H1 (cell line): ENCODE results near the gene DSE. TPM values are rescaled to one million over a fixed set of nuclear protein-coding genes. Genes with fewer than 3 reads are reported as not detected.
A peak's percentile ranks its signal among the peaks of the same experiment; 100 is the strongest.

Experiments
- CTCF ChIA-PET: fragments of 300-600 bp; sonication (Branson Sonifier 250); formaldehyde crosslinking; loops from one replicate; lab custom pipeline; 2021; ENCODE audit not compliant: partially characterized antibody; lab: Charles Lee
- POLR2A ChIA-PET: fragments of 300-600 bp; sonication (Branson Sonifier 250); formaldehyde crosslinking; loops from one replicate; lab custom pipeline; 2021; ENCODE audit warnings: inconsistent platforms; ENCODE audit not compliant: partially characterized antibody; lab: Charles Lee
- DNase-seq, 2 experiments: peaks; one replicate each; pipeline versions ENCODE4 v3.0.0 to v3.0.0-alpha.2; 2010 to 2022; ENCODE audit warnings: low spot score in 2 of 2, low read depth in 1 of 2, mixed read lengths in 1 of 2
- FAIRE-seq: peaks from 2 replicates; lab custom pipeline; 2011; peaks lifted over from hg19 to GRCh38; lab: Jason Lieb, UNC
- H2AFZ ChIP-seq: 2 replicates; pipeline ENCODE4 v1.8.1; 2012; ENCODE audit warnings: low read length, inconsistent platforms
- H2AK5ac ChIP-seq: 2 replicates; pipeline ENCODE4 v1.6.1; 2013; ENCODE audit warnings: low read depth, low read length
- H2BK120ac ChIP-seq: replicated peaks from 2 replicates; pipeline ENCODE3; 2013; ENCODE audit warnings: low read depth, low read length, inconsistent platforms
- H2BK12ac ChIP-seq: 2 replicates; pipeline ENCODE4 v1.6.1; 2013; ENCODE audit warnings: low read depth, low read length
- H2BK15ac ChIP-seq: 2 replicates; pipeline ENCODE4 v1.6.1; 2013; ENCODE audit warnings: low read length
- H2BK20ac ChIP-seq: 2 replicates; pipeline ENCODE4 v1.6.1; 2013; ENCODE audit warnings: low read length
- H2BK5ac ChIP-seq: 2 replicates; pipeline ENCODE4 v1.6.1; 2013; ENCODE audit warnings: low read depth, low read length
- H3K14ac ChIP-seq: 2 replicates; pipeline ENCODE4 v1.6.1; 2013; ENCODE audit warnings: inconsistent platforms; ENCODE audit not compliant: insufficient read length
- H3K18ac ChIP-seq: 2 replicates; pipeline ENCODE4 v1.6.1; 2013; ENCODE audit warnings: low read length; ENCODE audit errors: extremely low read depth
- H3K23ac ChIP-seq: 2 replicates; pipeline ENCODE4 v1.6.1; 2013; ENCODE audit warnings: inconsistent platforms; ENCODE audit not compliant: insufficient read length
- H3K23me2 ChIP-seq: 2 replicates; pipeline ENCODE4 v1.6.1; 2013; ENCODE audit warnings: low read depth, low read length
- H3K27ac ChIP-seq: 2 replicates; pipeline ENCODE4 v1.6.1; 2011; ENCODE audit warnings: low read depth, low read length, inconsistent platforms
- H3K27me3 ChIP-seq, 4 experiments: replicated peaks in 1 of 4; 1 replicate in 1 of 4; 2 replicates in 3 of 4; pipeline versions ENCODE4 v1.6.1 to v1.8.1; 2011 to 2013; ENCODE audit warnings: low read length in 3 of 4, mild to moderate bottlenecking in 3 of 4, inconsistent platforms in 2 of 4, mixed read lengths in 2 of 4, moderate library complexity in 1 of 4; ENCODE audit not compliant: control insufficient read depth in 3 of 4, insufficient read depth in 3 of 4; ENCODE audit errors: extremely low read depth in 1 of 4
- H3K36me3 ChIP-seq, 4 experiments: 2 replicates each; pipeline versions ENCODE4 v1.6.1 to v1.8.1; 2011 to 2013; ENCODE audit warnings: mild to moderate bottlenecking in 4 of 4, low read length in 3 of 4, moderate library complexity in 2 of 4, control low read depth in 1 of 4, inconsistent platforms in 1 of 4; ENCODE audit not compliant: insufficient read depth in 4 of 4, control insufficient read depth in 2 of 4
- H3K4ac ChIP-seq: replicated peaks from 2 replicates; pipeline ENCODE3; 2013; ENCODE audit warnings: low read length, low read depth, mixed read lengths, inconsistent platforms; ENCODE audit not compliant: insufficient read length
- H3K4me1 ChIP-seq, 4 experiments: replicated peaks in 1 of 4; 1 replicate in 1 of 4; 2 replicates in 3 of 4; pipeline versions ENCODE4 v1.6.1 to v1.8.1; 2011 to 2013; ENCODE audit warnings: low read length in 3 of 4, inconsistent platforms in 2 of 4, mixed read lengths in 1 of 4; ENCODE audit not compliant: insufficient read depth in 4 of 4, control insufficient read depth in 3 of 4
- H3K4me2 ChIP-seq, 2 experiments: 2 replicates each; pipeline versions ENCODE4 v1.6.1 to v1.8.1; 2011 to 2013; ENCODE audit warnings: low read depth in 2 of 2, low read length in 2 of 2, control low read depth in 1 of 2, inconsistent platforms in 1 of 2, mild to moderate bottlenecking in 1 of 2; ENCODE audit not compliant: insufficient read depth in 1 of 2
- H3K4me3 ChIP-seq, 4 experiments: fragments of 200-600, 300-600 bp in 1 of 4; sonication (generic), shearing (Covaris generic), sonication (Bioruptor Twin) in 1 of 4; 2 replicates each; pipeline versions ENCODE4 v1.5.1 to v1.8.1; 2011 to 2016; ENCODE audit warnings: low read length in 4 of 4, low read depth in 3 of 4, control low read depth in 2 of 4, inconsistent platforms in 2 of 4, mild to moderate bottlenecking in 2 of 4, mixed read lengths in 1 of 4, moderate library complexity in 1 of 4; ENCODE audit not compliant: insufficient read depth in 2 of 4; ENCODE audit errors: extremely low read depth in 1 of 4
- H3K56ac ChIP-seq: replicated peaks from 2 replicates; pipeline ENCODE3; 2013; ENCODE audit warnings: low read depth, mild to moderate bottlenecking, mixed read lengths, low read length, inconsistent platforms; ENCODE audit not compliant: insufficient read length
- H3K79me1 ChIP-seq: 2 replicates; pipeline ENCODE4 v1.6.1; 2013; ENCODE audit warnings: low read depth, low read length, control low read depth
- H3K79me2 ChIP-seq, 2 experiments: 2 replicates each; pipeline versions ENCODE4 v1.6.1 to v1.8.1; 2012 to 2013; ENCODE audit warnings: low read length in 2 of 2, mild to moderate bottlenecking in 2 of 2, inconsistent platforms in 1 of 2; ENCODE audit not compliant: insufficient read depth in 2 of 2, control insufficient read depth in 1 of 2
- H3K9ac ChIP-seq, 4 experiments: replicated peaks in 1 of 4; 1 replicate in 1 of 4; 2 replicates in 3 of 4; pipeline versions ENCODE4 v1.6.1 to v1.8.1; 2011 to 2013; ENCODE audit warnings: low read depth in 3 of 4, low read length in 3 of 4, control low read depth in 2 of 4, mild to moderate bottlenecking in 2 of 4, moderate library complexity in 2 of 4, inconsistent platforms in 1 of 4; ENCODE audit errors: extremely low read depth in 1 of 4
- H3K9me3 ChIP-seq, 2 experiments: 2 replicates each; pipeline versions ENCODE4 v1.6.1 to v1.8.1; 2012 to 2013; ENCODE audit warnings: mild to moderate bottlenecking in 2 of 2, moderate library complexity in 2 of 2, control low read depth in 1 of 2, inconsistent platforms in 1 of 2, low read depth in 1 of 2, low read length in 1 of 2, mixed read lengths in 1 of 2; ENCODE audit not compliant: insufficient read depth in 2 of 2
- H4K20me1 ChIP-seq, 2 experiments: replicated peaks in 1 of 2; 2 replicates each; pipeline versions ENCODE3 to v1.8.1; 2011 to 2013; ENCODE audit warnings: inconsistent platforms in 2 of 2, low read length in 2 of 2, mild to moderate bottlenecking in 1 of 2; ENCODE audit not compliant: insufficient read depth in 2 of 2, control insufficient read depth in 1 of 2
- H4K5ac ChIP-seq: 2 replicates; pipeline ENCODE4 v1.6.1; 2013; ENCODE audit warnings: low read length, low read depth, mixed read lengths, inconsistent platforms; ENCODE audit not compliant: insufficient read length
- H4K8ac ChIP-seq: 2 replicates; pipeline ENCODE4 v1.8.0; 2013; ENCODE audit warnings: mild to moderate bottlenecking, moderate library complexity, low read length, inconsistent platforms; ENCODE audit not compliant: insufficient read depth; ENCODE audit errors: extremely low read depth
- H4K91ac ChIP-seq: replicated peaks from 2 replicates; pipeline ENCODE3; 2013; ENCODE audit warnings: low read length, mixed read lengths, inconsistent platforms; ENCODE audit not compliant: insufficient read length
- TEAD4 ChIP-seq: IDR thresholded peaks from 2 replicates; pipeline ENCODE4 v1.6.1; 2012; ENCODE audit warnings: low read depth, low read length, inconsistent platforms, mixed read lengths
- WGBS, 2 experiments: shearing (Covaris generic) in 1 of 2; methylation state at CpG; one replicate each; pipeline versions ENCODE4 v1.1.6 to v1.1.7; 2013 to 2015; ENCODE audit warnings: low lambda C conversion rate in 2 of 2, mixed read lengths in 2 of 2, inconsistent platforms in 1 of 2, low coverage in 1 of 2, missing lambda C conversion rate in 1 of 2; ENCODE audit not compliant: insufficient replicate concordance in 2 of 2, insufficient coverage in 1 of 2, insufficient read length in 1 of 2; ENCODE audit errors: extremely low coverage in 1 of 2, missing lambda C conversion rate in 1 of 2; 5-methylcytosine and 5-hydroxymethylcytosine counted together
- polyA plus RNA-seq, 7 experiments: library from polyadenylated mRNA; depleted of rRNA in 3 of 7; stranded (reverse) in 5 of 7; unstranded in 2 of 7; fragments of >200 nt in 5 of 7; fragments of 200-250 nt in 2 of 7; gene quantifications; 1 replicate in 5 of 7; 2 replicates in 1 of 7; 4 replicates in 1 of 7; pipeline versions ENCODE4 v1.2.1 to v1.2.3, GENCODE V29; 2011 to 2013; ENCODE audit warnings: missing spikeins in 2 of 7, mixed read lengths in 2 of 7
- total RNA-seq: library from RNA; stranded (reverse); fragmentation: NEBNext Ultra II Directional; extraction: Animal tissue kit (Norgen Biotek cat#: 25700); gene quantifications from 2 replicates; pipeline ENCODE4 v1.2.1, GENCODE V29; 2021

Gene DSE
- total and polyA plus RNA-seq, 2 of the 8 experiments (the other 6 are each of a cell fraction or from before 2014, with no cell fraction given), result 32.5 to 94.4 TPM

DNA sequence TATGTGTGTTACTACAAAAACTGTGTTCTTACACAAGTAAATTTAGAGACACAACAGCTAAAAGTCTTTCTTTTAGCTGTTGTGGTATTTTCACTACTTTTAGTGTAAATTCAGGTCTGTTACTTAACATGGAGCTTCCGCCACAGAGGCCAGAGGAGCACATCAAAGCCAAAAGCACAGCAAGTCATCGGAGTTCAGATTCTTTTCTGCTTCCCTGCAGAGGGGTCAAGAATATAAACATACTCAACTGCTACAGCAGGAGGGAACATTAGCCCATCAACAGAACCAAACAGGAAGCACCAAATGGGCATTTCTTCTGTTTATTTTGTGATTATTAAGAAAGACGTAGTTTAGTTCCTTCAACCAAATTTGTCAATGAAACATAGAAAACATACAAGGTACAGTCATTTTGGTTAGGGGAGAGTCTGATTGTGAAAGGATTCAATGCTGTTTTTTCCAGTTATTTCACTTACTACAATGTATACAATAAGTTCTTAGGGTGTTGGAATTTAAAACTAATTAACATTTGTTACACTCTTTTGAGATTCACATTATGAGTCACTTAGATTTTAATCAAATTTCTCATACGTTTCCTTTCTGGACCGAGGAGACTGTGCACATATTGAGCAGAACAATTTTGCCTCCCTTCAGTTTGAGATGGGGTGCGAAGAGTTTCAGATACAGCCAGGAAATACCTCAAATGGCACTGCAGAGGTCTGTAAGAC lies 42.8 kb upstream of the DSE start:
- Histone ChIP-seq H3K14ac (no peak overlapping the region), H3K36me3 (no peaks in the 10 kb centered on the region), H3K27ac (no peak overlapping the region; the same call in 1 of the 2 replicates), H3K4me3 (peak overlapping the region in 1 of 4 experiments; percentile 31; a peak in 1 of 8 replicates), H3K79me2 (no peaks in the 10 kb centered on the region), H3K27me3 (no peaks in the 10 kb centered on the region), H3K18ac (no peak overlapping the region), H4K5ac (peak overlapping the region; percentile 16), H3K4me2 (peak overlapping the region; percentile 13 to 49; a peak in 2 of 4 replicates), H2BK15ac (no peak overlapping the region), H4K91ac (no peak overlapping the region), H3K9me3 (no peaks in the 10 kb centered on the region), H2BK5ac (no peak overlapping the region), H2BK120ac (no peak overlapping the region), H2AK5ac (no peak overlapping the region), H3K23ac (no peak overlapping the region), H2AFZ (no peak overlapping the region), H3K23me2 (no peaks in the 10 kb centered on the region), H3K4me1 (peaks cover 3 to 32% (median 24%) of the 10 kb centered on the region in 4 experiments; a peak in 6 of 7 replicates), H3K79me1 (no peaks in the 10 kb centered on the region), H3K4ac (no peak overlapping the region), H3K56ac (no peak overlapping the region), H3K9ac (no peak overlapping the region), H2BK20ac (no peak overlapping the region), H4K20me1 (no peaks in the 10 kb centered on the region), H4K8ac (no peak overlapping the region), H2BK12ac (no peak overlapping the region)
- ChIA-PET CTCF (interaction anchor here (0.7 to 1.6 kb wide), 4 partner anchors 40 to 59 kb away, joined by 3 to 4 read pairs (median 3); partner anchors contain the start of gene DSE), POLR2A (interaction anchor here (1.0 to 2.0 kb wide), 2 partner anchors 43 to 49 kb away, joined by 3 to 6 read pairs; partner anchors contain the start of genes DSE and TSPYL1)
- DNase-seq (no peak), FAIRE-seq (peak; percentile 92)
- WGBS, 2 experiments, result 20% methylated on average over 6 of the region's 6 CpGs; no CpG with 5 or more reads in 1 of the 2 experiments
- TF ChIP-seq TEAD4, result peak; percentile 32; the same call in 1 of the 2 replicates
